Measurements from ENCODE around the gene OR8G1.

DNA sequence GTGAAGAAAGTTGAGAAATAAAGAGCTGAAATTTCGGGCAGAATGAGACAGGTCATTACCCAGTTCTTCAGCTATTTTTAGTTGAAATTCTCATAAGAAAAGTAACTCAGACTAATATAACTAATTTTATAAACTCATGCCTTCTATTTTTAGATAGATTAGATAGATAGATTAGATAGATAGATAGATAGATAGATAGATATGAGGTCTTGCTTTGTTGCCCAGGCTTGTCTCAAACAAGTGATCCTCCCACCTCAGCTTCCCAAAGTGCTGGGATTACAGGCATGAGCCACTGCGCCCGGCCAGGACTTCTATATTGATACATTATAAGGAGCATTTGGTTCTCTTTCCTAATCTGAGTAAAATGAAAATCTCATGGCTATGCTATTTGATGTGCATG, 26.9 kb upstream of the OR8G1 start:
- TF ChIP-seq EZH2 (IDR thresholded peaks at IDR 0.05; ENCODE audit: low read depth, low read length, severe bottlenecking) (no peak), MAFK (IDR thresholded peaks at IDR 0.05; ENCODE audit: low read depth, low read length) (no peak), POLR2AphosphoS5 (IDR thresholded peaks at IDR 0.05; ENCODE audit: low read depth, low read length) (no peak), SIN3A (conservative IDR thresholded peaks at IDR 0.05 in 1 of 2, IDR thresholded peaks at IDR 0.05 in 1 of 2; ENCODE audit: low read depth in 1 of 2, low read length in 2 of 2) (no peak), TAF1 (IDR thresholded peaks at IDR 0.05; ENCODE audit: low read depth, low read length) (no peak), CHD1 (IDR thresholded peaks at IDR 0.05; ENCODE audit: low read depth, low read length) (no peak), POLR2A (IDR thresholded peaks at IDR 0.05; ENCODE audit: control extremely low read depth in 1 of 2, low read depth in 2 of 2, low read length in 2 of 2) (no peak), RAD21 (IDR thresholded peaks at IDR 0.05 in 1 of 2, conservative IDR thresholded peaks at IDR 0.05 in 1 of 2; ENCODE audit: low read depth in 2 of 2, low read length in 2 of 2) (no peak), HDAC6 (IDR thresholded peaks at IDR 0.05; ENCODE audit: low read depth, low read length) (no peak), SP2 (IDR thresholded peaks at IDR 0.05; ENCODE audit: low read length) (no peak)
- TF ChIP-seq, protein P1, sequence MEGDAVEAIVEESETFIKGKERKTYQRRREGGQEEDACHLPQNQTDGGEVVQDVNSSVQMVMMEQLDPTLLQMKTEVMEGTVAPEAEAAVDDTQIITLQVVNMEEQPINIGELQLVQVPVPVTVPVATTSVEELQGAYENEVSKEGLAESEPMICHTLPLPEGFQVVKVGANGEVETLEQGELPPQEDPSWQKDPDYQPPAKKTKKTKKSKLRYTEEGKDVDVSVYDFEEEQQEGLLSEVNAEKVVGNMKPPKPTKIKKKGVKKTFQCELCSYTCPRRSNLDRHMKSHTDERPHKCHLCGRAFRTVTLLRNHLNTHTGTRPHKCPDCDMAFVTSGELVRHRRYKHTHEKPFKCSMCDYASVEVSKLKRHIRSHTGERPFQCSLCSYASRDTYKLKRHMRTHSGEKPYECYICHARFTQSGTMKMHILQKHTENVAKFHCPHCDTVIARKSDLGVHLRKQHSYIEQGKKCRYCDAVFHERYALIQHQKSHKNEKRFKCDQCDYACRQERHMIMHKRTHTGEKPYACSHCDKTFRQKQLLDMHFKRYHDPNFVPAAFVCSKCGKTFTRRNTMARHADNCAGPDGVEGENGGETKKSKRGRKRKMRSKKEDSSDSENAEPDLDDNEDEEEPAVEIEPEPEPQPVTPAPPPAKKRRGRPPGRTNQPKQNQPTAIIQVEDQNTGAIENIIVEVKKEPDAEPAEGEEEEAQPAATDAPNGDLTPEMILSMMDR (IDR thresholded peaks at IDR 0.05; ENCODE audit: control extremely low read depth in 1 of 3, insufficient read depth in 1 of 3, low read depth in 1 of 3, low read length in 3 of 3), result no peak

Measured in H1 (cell line).